D341Med (cell line): Measurements from ENCODE around the gene UTF1.

Experiments used
- DNase-seq: peaks from one replicate; pipeline ENCODE4 v3.0.0; 2012; ENCODE audit warnings: low spot score

UTF1 gene

GRCh38 chr10:133247681-133248333, 17.8 kb downstream of the UTF1 start:
- DNase-seq, result no peak

DNA sequence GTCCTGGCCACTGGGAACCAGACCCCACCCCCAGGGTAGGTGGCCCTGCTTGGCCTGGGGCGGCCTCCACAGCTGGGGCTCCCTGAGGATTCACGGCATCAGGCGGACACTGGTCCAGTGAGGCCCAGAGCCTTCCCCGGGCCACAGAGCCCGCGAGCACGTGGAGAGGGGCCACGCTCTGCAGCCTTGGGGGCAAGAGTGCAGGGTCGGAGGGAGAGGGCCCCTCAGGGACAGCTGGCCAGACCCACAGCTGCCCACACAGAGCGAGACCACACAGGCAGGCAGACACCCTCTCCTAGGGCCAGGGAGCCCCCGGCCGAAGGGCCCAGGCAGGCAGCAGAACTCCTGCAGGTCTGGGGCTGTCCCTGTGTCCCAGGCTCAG, 18.3 kb downstream of the UTF1 start:
- DNase-seq, result no peak

DNA sequence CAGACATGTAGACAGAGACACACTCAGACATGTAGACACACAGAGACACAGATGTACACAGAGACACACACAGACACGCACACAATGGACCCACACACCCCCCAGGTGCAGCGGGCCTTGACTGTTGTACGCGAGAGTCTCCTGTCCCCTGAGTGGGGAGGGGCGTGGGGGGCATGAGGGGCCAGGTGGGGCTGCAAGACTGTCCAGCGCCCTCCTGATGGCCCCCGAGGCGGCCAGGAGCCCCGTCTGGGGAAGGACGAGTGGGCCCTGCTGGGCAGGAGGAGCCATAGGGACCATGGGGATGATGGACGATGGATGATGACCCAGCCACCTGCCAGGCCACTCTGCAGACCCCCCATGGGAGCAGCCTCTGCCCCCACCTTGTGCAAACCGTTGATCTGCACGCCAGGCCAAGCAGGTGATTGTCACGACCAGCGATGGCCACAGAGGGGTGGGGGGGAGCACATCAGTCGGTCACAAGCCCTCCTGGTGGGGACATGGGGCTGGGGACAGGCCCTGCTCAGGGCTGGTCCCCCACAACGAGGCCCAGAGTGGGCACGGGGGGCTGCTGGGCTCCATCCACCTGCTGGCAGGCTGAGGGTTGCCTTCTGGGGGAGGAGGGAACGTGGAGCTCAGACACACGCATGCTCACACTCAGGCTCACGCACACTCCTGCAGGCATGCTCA, 19.2 kb downstream of the UTF1 start:
- DNase-seq, result no peak

DNA sequence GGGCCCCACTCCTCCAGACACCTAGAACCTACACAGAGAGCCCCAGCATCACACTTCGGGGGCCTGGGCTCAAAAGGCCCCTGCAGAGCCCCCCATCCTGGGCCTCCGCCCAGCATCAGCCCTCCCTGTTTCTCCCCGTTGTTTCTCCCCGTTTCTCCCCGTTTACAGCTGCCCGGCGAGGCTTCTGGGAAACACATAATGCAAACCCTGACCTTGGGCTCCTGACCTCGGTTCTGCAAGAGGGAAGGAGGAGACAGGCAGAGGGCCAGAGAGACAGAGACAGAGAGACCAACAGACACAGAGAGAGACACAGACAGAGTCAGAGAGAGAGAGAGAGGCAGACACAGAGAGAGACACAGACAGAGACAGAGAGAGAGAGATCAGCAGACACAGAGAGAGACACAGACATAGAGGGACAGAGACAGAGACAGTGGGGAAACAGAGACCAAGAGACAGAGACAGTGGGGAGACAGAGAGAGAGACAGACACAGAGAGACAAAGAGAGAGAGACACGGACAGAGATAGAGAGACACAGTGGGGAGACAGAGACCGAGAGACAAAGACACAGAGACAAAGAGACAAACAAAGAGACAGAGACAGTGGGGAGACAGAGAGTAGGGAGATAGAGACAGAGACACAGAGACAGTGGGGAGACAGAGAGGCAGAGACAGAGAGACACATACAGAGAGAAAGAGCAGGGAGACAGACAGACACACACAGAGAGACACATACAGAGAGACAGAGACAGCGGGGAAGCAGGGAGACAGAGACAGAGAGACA, 20.1 kb downstream of the UTF1 start:
- DNase-seq, result no peak

DNA sequence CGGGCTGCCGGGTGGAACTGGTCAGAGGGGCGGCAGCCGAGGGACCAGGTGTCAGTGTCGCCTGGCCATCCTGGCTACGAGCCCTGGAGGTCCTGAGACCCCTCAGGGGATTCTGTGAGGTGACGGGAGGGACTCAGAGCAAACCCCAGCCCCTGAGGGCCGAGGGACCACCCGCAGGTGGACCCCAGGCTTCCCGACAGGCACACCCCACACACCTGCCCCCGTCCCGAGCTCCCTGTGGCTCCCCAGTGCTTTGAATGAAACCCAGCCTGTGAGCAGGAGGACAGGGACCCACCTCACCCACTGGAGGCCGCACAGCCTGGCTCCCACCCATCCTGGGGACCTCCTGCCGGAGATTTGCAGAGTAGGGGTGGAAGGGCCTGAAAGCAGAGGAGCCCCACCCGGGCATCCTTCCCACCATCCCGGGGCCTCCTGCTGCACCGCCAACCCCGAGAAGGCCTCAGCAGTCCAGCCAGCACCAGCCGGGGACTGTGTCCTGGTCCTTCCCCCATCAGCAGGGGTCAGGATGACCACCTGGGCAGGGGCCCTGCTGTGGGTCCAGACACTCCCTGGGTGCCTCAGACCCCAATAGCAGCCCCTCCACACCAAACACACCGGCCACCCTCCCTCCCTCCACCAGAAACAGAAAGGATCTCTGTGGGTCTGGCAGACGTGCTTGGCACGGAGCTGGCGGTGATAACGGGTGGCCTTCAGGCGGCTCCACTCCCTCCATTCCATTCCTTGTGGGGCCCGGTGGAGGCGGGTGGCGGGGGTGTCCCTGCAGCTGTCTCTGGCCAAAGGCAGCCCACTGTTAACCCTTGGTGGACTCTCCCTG, 21.6 kb downstream of the UTF1 start:
- no peak for DNase-seq

DNA sequence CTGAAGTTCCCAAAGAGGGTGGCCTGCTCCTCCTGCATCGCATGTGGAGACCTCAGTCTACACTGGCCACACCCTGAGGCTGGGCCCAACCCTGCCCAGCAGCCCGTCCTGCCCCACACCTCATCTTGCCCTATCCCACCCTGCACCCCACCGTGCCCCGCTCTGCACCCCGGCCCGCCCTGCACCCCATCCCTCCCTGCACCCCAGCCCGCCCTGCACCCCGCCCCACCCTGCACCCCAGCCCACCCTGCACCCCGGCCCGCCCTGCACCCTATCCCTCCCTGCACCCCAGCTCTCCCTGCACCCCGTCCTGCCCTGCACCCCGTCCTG, 22.2 kb downstream of the UTF1 start:
- no peak for DNase-seq

- no peak for DNase-seq
These were observed 23.4 kb downstream of the UTF1 start for GRCh38 chr10:133253361-133253955.

DNA sequence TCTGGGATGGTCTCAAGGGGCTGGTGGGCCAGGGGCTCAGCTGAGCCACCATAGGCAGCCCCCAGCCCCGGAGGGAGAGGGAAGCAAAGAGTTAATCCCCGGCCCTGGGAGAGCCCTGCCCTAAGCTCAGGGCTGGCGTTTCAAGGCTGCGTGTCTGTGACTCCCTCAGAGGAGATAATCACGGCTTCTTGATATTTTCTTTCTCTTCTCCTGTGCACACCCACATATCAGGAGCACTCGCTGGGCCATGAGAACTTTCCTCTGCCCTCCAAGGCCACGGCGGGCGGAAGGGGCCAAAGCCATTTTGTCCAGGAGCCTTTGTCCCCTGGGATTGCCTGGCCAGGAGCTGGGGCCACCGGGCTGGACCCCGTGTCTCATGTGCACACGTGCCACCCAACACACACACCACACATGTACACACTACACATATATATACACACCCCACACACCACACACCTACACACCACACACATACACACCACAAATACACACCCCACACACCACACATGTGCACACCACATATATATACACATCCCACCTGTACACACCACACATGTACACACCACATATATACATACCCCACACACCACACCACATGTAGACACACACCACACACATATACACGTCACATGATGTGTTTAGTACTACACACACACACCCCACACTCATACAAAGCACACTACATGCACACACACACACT, 24.6 kb downstream of the UTF1 start:
- no peak for DNase-seq

DNA sequence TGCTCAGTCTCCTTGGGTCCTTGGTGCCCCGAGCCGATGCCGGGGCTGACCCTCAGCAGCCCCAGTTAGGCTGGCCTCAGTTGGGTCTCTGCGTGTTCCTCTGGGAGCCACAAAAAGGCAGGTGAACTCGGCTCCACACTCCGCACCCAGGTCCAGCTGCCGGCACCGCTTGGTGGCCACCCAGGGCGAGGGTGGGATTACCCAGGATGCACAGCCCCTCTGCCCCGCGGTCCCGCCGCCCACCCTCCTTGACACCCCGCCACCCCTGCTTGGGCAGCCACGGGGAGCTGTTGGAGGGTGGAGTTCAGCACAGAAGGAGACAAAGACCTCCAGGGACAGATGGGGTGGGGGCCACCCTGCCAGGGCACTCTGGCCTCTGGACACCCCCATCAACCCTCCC, 25.3 kb downstream of the UTF1 start:
- DNase-seq, result no peak

DNA sequence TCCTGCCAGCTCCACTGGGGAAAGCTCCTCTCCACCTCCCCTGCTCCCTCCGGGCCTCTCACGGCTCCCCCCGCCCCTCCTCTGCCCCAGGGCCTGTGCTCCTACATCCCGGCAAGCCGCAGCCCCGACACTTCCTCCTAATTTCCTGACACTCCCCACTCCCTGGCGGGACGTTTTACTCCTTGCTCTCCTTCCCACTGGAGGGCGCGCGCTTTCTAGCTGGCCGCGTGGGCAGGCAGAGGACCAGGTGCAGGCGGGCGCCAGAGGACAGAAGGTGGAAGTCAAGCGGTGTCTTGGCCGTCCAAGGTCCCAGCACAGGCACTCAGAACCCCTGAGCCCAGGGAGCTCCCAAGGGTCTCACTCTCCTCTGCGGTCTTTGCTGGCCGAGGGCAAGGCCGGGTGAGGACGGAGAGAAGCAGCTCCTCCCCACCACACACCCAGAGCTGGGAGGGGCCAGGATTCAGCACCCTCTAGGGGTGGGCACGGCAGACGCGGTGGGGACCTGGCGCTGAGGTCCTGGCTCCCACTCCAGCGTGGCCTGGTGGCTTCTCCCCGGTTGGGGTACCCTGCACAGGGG, 27.6 kb downstream of the UTF1 start:
- DNase-seq, result no peak

- DNase-seq, result no peak
These were observed 28.2 kb downstream of the UTF1 start for GRCh38 chr10:133258066-133258817.

DNA sequence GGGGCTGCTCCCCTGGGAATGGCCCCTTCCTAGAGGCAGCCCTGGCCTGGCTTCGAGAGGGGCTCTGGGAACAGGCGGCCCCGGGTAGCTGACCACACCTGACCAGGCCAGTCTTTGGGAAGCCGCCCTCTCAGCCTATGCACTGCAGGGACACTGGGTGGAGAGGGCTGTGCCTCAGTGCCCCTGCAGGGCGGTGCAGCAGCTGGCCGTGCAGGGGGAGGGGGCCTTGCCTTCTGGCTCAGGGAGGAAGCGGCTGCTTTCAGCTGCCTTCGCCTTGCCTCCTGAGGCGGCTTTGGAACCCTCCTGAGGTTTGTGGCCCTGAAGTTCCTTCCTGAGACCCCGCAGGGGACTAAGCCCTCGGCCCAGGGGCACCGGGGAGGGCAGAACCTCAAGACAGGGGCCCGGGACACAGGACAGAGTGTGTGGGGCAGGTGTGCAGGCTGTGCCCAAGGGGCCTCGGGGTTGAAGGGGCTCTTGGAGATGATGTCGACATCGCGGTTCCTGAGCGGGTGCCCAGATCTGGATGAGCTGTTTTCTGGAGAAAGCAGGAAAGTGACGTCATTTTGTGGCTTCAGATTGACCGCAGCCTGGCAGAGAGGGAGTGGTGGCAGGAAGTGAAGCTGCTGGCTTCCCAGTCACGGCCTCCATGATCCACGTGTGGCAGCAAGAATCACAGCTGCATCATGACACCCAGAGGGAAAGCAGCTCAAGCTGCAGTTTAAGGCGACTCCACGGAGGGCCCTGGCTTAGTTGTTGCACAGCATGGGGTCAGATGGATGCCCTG, 29.0 kb downstream of the UTF1 start:
- no peak for DNase-seq

DNA sequence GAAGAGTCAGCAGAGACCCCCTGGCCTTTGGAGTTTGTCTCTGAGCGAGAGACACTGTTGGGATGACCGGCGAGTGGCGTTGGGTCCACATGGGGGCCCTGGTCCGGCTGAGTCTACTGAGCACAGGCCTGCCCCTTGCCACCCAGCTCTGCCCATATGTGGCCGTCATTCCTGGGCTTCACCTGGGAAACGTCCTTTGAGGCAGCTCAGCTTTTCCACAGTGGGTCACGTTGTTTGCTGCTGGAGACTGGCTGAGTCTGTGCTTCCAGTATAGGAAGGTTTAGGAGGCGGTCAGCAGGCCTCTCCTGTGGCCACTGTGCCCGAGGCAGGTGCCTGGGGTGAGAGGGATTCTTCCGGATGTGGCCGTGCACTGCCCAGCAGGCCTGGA, 29.6 kb downstream of the UTF1 start:
- no peak for DNase-seq

DNA sequence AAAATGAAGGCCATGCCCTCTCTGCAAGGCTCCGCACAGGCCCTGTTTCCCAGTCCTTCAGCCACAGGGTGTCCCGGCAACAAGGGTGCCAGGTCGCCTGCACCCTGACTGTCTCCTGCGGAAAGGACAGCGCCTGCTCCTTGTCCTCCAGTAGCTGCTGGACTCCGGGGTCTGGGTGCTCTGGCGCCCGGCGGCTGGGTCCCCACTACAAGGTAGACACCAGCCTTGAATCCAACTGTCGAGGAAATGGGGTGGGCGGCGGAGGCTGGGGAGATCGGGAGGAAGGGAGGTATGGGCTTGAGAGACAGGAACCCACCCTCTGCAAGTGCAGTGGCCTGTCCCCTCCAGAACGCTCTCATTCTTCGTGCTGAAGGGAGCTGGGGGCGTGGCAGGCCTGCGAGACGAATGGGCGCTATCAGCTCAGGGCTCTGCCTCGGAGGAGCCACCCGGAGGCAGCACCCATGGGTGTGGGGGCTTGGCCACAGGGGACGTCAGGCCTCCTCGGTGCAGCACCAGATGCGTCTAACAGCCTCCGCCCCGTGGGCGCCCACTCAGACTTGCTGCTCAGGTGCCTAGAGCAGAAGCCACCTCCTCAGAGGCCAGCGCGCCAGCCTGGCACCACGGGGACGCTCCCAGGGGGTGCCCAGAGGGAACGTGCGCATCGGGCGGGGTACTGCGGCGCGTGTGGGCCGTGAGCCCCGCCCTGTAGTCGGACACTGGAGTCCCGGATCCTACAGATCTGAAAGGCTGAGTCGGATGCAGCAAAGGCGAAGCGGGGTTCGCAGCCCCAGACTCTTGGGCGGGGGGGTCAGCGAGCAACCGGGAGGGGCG, 31.1 kb downstream of the UTF1 start:
- peak; percentile 80 for DNase-seq

DNA sequence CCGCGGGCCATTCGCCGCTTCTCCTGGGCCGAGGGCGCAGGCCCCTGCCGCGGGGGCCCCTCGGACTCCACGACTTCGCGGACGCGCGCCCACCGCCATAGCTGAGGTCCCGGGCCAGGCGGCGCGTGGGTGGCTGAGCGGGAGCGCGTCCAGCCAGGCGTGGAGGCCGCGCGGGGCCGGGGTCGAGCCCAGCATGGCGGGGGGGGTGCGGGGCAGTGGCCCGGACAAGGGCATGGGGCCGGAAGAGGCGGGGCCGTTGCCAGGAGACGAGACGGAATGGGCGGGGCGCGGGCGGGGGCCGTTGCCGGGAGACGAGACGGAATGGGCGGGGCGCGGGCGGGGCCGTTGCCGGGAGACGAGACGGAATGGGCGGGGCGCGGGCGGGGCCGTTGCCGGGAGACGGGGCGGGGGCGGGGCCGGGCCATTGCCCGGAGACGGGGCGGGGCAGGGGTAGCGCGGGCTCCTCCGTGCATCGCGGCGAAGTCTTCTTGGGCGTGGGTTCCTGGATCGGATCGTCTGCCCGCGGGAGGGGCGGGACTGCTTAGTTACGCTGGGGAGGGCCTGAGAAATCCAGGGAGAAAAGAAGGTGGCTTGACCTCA, 31.8 kb downstream of the UTF1 start:
- DNase-seq, result peak; percentile 89

- DNase-seq, result no peak
These were observed 32.7 kb downstream of the UTF1 start for GRCh38 chr10:133262696-133263095.

- no peak for DNase-seq
These were observed 33.7 kb downstream of the UTF1 start for GRCh38 chr10:133263674-133264073.

DNA sequence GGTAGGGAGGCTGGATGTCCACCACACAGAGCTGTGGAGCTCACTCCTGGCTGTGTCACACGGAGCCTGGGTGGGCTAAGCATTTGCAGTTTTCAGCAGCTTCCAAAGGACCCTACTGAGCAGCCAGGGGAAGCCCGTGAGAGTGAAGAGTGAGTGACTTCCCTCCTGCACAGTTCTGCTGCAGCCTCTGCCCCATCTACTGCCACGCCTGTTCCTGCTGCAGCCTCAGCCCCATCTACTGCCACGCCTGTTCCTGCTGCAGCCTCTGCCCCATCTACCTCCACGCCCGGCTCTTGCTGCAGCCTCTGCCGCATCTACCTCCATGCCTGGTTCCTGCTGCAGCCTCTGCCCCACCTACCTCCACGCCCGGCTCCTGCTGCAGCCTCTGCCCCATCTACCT, 34.4 kb downstream of the UTF1 start:
- DNase-seq, result no peak
